ENCODE results near the gene PGM5. TPM values are rescaled to one million over a fixed set of nuclear protein-coding genes. Genes with fewer than 3 reads are reported as not detected.

The PGM5 gene
- total RNA-seq, 2 donors from 2014 or later = 6.1 to 56.8 TPM

- intact Hi-C loops (cut with DNase I, micrococcal nuclease) = no loop called here
- ATAC-seq = no peak
- DNase-seq = no peak
Observed at GRCh38 chr9:68419901-68420300, 63.5 kb downstream of the PGM5 start.

DNA sequence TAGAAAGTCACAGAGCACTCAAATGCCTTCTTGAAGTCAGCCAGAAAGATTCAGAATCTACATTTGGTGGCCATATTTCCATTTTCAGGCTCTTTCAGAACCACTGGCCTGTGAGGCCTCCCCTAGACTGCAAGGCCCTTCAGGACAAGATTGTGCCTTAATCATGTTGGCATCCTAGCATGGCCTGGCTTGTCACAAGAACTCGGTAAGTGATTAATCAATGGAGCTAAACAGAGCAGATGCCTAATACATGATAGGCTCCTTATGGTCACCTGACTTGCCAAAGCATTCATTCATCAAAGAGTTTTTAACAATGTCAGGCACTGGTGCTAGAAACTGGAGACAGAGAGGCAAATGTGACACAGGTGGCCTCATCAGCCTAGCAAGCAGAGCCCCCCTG, 70.3 kb downstream of the PGM5 start:
- ATAC-seq (no peak), DNase-seq (no peak)
- intact Hi-C loops (cut with DNase I, micrococcal nuclease) = no loop called here

DNA sequence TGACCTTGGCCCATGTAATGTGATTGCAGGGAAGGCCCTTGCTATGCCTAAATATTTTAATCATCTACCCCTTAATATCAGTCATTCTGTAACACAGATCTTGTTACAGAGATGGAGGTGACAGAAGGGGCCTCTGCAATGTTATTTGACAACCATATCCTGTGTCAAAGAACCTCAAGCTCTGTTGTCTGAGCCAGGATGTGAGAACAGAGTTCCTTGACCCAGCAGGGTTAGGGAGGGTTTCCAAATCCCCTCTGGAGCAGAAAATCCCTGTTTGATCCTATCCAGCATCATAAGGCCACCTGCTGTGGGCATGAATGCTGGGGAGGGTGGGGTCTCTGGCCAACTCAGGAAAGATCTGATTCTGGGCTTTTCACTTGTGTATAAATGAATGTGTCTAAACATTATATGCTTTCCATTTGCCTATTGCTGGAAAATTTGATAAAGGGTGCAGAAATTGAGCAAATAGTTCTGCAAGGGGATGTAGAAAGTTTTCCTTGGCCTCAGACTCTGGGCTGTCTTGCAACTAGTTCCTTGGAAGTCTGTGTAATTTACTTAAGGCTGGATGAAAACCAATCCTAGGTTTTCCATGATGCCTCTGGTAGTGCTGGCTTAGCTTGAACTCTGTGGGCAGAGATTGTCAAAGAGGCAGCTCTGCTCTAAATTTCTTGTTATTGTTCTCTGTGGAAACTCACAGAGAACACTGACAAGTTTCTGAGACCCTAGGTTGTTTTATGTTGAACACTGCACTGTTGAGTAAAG, 71.0 kb downstream of the PGM5 start:
- intact Hi-C loops (cut with DNase I, micrococcal nuclease) = no loop called here
- ATAC-seq (no peak), DNase-seq (no peak)

- ATAC-seq (no peak), DNase-seq (no peak)
- intact Hi-C loops (cut with DNase I, micrococcal nuclease) = no loop called here
Observed at GRCh38 chr9:68428481-68428880, 72.1 kb downstream of the PGM5 start.

DNA sequence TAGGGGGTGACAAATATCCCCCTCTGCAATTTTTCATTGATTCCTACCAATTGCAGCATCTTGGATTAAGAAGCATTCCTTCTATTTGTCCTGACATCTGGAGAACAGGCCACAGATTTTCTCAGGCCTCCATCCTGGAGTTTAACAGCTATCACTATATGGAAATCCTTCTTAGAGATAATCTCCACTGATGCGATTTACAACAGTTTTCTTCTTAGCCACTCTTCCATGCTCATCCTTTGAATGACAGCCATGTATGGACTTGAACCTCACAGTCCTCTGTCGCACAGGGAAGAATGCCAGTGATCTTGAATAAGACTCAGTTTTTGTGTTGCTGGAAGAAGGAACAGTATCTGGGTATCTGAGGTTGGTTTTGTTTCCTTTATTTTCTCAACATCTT, 73.2 kb downstream of the PGM5 start:
- no peak for DNase-seq
- no peak for ATAC-seq
- intact Hi-C loops (cut with DNase I, micrococcal nuclease) = no loop called here

GRCh38 chr9:68431307-68431706, 74.9 kb downstream of the PGM5 start:
- ATAC-seq (no peak), DNase-seq (no peak)
- intact Hi-C loops (cut with DNase I, micrococcal nuclease) = no loop called here

- intact Hi-C loops (cut with DNase I, micrococcal nuclease) = no loop called here
- ATAC-seq (no peak), DNase-seq (no peak)
Observed at GRCh38 chr9:68433531-68434110, 77.2 kb downstream of the PGM5 start.

GRCh38 chr9:68437785-68438184, 81.4 kb downstream of the PGM5 start:
- peak; percentile 15 to 64 for DNase-seq
- peak; percentile 29 for ATAC-seq

DNA sequence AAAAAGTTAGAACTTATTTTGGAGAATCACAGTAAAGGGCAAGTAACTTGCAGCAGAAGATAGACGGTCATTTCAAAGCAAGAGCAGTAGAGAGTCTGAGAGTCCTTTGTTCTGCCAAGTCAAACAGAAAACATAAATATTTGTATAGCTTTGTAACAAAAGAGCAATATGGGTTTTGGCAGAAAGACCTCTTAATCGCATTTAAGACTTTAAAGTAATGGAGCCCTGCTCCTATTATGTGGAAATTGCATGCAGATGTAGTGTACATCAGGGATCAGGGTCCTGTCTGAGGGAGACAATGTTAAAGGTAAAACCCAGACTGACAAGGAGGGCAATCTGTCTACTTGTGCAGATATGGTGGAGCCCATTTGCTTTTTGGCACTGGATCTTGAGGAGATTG, 87.2 kb downstream of the PGM5 start:
- intact Hi-C loops (cut with DNase I, micrococcal nuclease) = no loop called here
- no peak for ATAC-seq
- DNase-seq = no peak

More at GRCh38 chr9:68437785-68438184, 81.4 kb downstream of the PGM5 start:
- intact Hi-C loops (cut with DNase I, micrococcal nuclease) = no loop called here

DNA sequence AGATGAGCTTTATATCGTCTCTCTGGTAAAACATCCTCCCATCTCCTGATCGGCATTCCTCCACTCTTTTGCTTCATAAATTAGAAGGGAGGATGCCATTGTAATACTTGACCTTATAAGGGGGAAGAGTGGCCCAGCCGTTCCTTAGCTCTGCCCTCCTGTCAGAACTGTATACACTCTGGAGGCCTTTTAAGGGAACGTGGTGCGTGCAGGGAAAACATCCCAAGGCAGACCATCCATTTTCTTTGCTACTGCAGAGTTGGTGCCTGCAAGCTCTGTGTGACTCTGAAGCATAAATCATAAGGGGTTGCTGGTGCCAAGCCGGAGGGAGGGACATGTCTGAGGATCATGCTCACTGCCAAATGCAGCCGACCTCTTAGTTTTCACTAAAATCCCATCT, 90.4 kb downstream of the PGM5 start:
- peak; percentile 27 to 73 for DNase-seq
- intact Hi-C loops (cut with DNase I, micrococcal nuclease) = no loop called here

GRCh38 chr9:68447611-68448010, 91.2 kb downstream of the PGM5 start:
- ATAC-seq (no peak), DNase-seq (no peak)
- intact Hi-C loops (cut with DNase I, micrococcal nuclease) = no loop called here

More for the DNA sequence above, 90.4 kb downstream of the PGM5 start:
- peak; percentile 37 for ATAC-seq

- no peak for ATAC-seq
- DNase-seq = no peak
- intact Hi-C loops (cut with DNase I, micrococcal nuclease) = no loop called here
Observed at GRCh38 chr9:68454579-68455334, 98.3 kb downstream of the PGM5 start.

GRCh38 chr9:68455451-68455850, 99.0 kb downstream of the PGM5 start:
- ATAC-seq (no peak), DNase-seq (no peak)
- intact Hi-C loops (cut with DNase I, micrococcal nuclease) = no loop called here

- ATAC-seq (no peak), DNase-seq (no peak)
- intact Hi-C loops (cut with DNase I, micrococcal nuclease) = no loop called here
Observed at GRCh38 chr9:68457803-68458202, 101.4 kb downstream of the PGM5 start.

DNA sequence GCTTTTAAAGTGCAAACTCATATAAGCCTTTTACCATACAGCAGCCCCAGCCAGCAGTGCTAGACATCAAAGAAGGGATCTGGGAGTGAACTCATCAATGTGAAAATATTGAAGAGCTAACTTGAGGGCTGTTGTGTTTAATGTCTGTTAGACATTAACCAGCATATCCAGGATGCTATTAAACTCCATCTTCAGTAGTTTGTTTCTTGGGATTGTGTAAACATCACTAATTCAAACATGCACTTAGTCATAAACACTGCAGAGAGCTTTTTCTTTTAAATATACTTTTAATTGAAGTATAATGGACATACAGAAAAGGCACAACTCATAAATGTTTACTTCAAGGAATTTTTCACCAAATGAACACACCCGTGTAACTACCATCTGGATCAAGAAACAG, 102.5 kb downstream of the PGM5 start:
- no peak for DNase-seq
- intact Hi-C loops (cut with DNase I, micrococcal nuclease) = no loop called here
- no peak for ATAC-seq

DNA sequence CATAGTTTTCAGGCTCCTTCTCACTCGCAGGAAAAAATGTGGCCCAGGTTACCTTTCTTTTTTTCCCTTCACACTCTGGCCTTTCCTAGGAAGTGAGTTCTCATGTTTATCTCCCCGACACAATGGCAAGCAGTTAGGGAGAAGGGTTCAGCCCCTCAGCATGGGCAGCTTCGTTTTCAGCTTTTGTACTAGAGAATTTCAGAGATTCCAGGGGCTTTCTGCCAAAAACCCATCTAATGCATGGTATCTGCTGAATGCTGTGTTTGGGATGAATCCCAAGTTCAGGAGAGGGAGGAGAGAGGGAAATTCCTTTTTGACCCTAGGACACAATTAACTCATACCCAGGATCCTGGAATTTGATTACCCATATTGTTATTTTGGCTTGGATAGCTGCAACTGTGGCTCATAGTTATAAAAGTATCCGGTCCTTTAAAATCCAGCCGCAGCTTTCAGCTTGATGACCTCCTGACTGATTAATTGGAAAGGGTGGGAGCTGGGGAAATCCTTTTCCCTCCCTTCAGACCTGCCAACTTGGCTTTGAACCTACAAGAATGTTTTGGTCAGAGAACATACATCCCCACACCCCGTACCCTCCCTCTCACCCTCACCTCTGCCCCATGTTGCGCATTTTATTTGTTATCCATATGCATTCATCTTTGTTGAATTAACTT, 105.8 kb downstream of the PGM5 start:
- DNase-seq = no peak
- intact Hi-C loops (cut with DNase I, micrococcal nuclease) = no loop called here
- ATAC-seq = no peak

DNA sequence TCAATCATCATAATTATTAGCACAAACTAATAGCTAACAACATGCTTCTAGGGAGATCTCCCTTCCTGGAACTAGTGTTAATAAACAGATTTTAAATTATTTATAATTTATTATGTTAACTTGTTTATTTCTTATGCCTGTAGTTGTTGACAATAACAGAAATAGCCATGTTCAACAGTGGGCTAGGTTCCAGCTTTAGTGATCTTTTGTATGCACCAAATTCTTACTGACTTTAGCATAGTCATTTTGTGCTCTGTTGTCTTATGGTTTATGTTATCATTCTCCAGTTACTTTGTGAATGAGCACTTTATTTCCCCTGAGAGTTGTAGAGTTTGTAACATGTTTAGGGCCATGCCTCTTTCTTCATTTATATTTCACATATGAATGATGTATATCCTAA, 113.7 kb downstream of the PGM5 start:
- DNase-seq (no peak), ATAC-seq (no peak)
- intact Hi-C loops (cut with DNase I, micrococcal nuclease) = no loop called here

DNA sequence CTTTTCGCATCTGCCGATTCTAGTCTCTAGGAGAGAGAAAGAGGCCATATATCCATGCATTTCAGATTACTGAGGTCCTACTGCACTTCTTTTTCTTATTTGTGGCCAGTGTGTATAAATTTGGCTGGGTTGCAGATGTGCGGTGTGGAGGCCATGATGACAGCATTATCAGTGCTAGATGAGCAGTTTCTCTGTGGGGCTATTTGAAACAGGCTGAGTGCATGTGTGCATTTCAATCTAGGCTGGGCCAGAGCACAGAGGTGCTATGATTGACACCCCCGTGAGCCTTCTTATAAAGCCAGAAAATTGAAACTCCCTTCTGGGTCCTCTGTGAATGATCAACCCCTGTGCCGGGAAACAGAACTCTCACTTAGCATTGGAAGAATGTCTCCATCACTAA, 114.2 kb downstream of the PGM5 start:
- ATAC-seq (no peak), DNase-seq (no peak)
- intact Hi-C loops (cut with DNase I, micrococcal nuclease) = no loop called here

DNA sequence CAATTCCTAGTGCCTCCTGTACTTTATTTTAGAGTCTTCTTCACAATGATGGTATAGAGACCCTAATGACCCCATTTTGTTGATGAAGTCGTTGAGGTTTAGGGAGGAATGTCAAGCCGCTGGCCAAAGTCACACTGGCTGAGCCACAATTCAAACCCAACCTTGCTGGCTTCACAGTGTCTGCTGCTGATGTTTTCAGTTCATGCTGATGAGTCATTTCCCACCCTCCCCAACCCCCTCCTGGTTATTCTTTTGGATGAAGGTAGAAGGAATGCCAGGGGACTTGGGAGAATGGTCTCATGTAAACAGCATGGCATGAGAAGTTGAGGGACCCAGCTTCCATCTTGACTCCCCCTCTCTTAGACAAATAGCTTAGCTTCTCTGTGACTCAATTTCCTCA, 115.7 kb downstream of the PGM5 start:
- DNase-seq = no peak

GRCh38 chr9:68473790-68474189, 117.4 kb downstream of the PGM5 start:
- ATAC-seq (no peak), DNase-seq (no peak)
- intact Hi-C loops (cut with DNase I, micrococcal nuclease) = no loop called here

More for the DNA sequence above, 115.7 kb downstream of the PGM5 start:
- intact Hi-C loops (cut with DNase I, micrococcal nuclease) = no loop called here
- ATAC-seq = no peak

Data from left colon (tissue), 2 donors.